ENCODE results near the gene SYNGR1. TPM values are rescaled to one million over a fixed set of nuclear protein-coding genes. Genes with fewer than 3 reads are reported as not detected.

Gene SYNGR1
- total and polyA plus RNA-seq, 2 experiments from 2014 or later, result 30.9 to 37.0 TPM

- Histone ChIP-seq H3F3A (replicated peaks; ENCODE audit: low read depth) (no peaks in the 10 kb centered on the region), H3K4me1 (ENCODE audit: insufficient read depth) (peaks cover 9% of the 10 kb centered on the region), H3K4me2 (0 out of 2 replicates have a peak overlapping the region, but pooled peaks have one; percentile 26), H3K4me3 (no peak overlapping the region), H3K36me3 (ENCODE audit: insufficient read depth) (no peaks in the 10 kb centered on the region), H4K20me1 (replicated peaks; ENCODE audit: insufficient read depth) (no peaks in the 10 kb centered on the region; the same call in 1 of the 2 replicates), H3K27me3 (ENCODE audit: insufficient read depth) (no peaks in the 10 kb centered on the region), H3K9me2 (ENCODE audit: insufficient read depth) (no peaks in the 10 kb centered on the region), H2AFZ (no peak overlapping the region), H3K79me2 (replicated peaks; ENCODE audit: insufficient read depth) (peaks cover 18% of the 10 kb centered on the region), H3K27ac (ENCODE audit: low read depth) (no peak overlapping the region)
- TF ChIP-seq NANOG (IDR thresholded peaks at IDR 0.05; ENCODE audit: borderline replicate concordance) (no peak), STAT1 (IDR thresholded peaks at IDR 0.05; ENCODE audit: unreplicated experiment) (no peak), JUNB (IDR thresholded peaks at IDR 0.05; ENCODE audit: unreplicated experiment) (no peak), CREB1 (CRISPR knock-in tag; IDR thresholded peaks at IDR 0.05; ENCODE audit: low read depth) (no peak), EZH2 (IDR thresholded peaks at IDR 0.05; ENCODE audit: low read depth, unreplicated experiment) (no peak), REST (IDR thresholded peaks at IDR 0.05; ENCODE audit: unreplicated experiment) (no peak), ETS1 (IDR thresholded peaks at IDR 0.05) (no peak), ZNF331 (CRISPR knock-in tag; IDR thresholded peaks at IDR 0.05; ENCODE audit: low read depth) (no peak), ZNF114 (CRISPR knock-in tag; IDR thresholded peaks at IDR 0.05) (no peak), ZNF462 (CRISPR knock-in tag; IDR thresholded peaks at IDR 0.05) (no peak), POLR2AphosphoS5 (IDR thresholded peaks at IDR 0.05; ENCODE audit: low read depth) (no peak), CTCF (conservative IDR thresholded peaks at IDR 0.05; ENCODE audit: low read depth in 2 of 2) (no peak)
- H3K4me3 Mint-ChIP-seq, result peak overlapping the region; percentile 88
- peaks cover 13% of the 10 kb centered on the region for H3K36me3 Mint-ChIP-seq (ENCODE audit: low read depth)
- no peaks in the 10 kb centered on the region for H3K9me3 Mint-ChIP-seq
- peaks cover 8% of the 10 kb centered on the region for H3K4me1 Mint-ChIP-seq
- no peak overlapping the region for H3K27ac Mint-ChIP-seq
- H3K27me3 Mint-ChIP-seq (ENCODE audit: insufficient read depth, low read depth, poor library complexity), result peaks cover 7% of the 10 kb centered on the region
- DNase-seq (ENCODE audit: low spot score) (no peak), ATAC-seq (no peak)
Measured at GRCh38 chr22:39401301-39401631, 51.5 kb downstream of the SYNGR1 start.
